ENCODE measurements around the gene TIGD1. TPM values are rescaled to one million over a fixed set of nuclear protein-coding genes. Genes with fewer than 3 reads are reported as not detected.

The TIGD1 gene
- total and polyA plus RNA-seq, 2 experiments from 2014 or later: 7.6 to 9.3 TPM

- no peak within 1 kb of the TSS for H3K27ac Mint-ChIP-seq
- H3K4me3 ChIP-seq: no peak within 1 kb of the TSS
- no peak for DNase-seq (ENCODE audit: low spot score)
Observed at GRCh38 chr2:232519581-232520438, 30.5 kb downstream of the TIGD1 start, which contains the start of gene PRSS56. Gene PRSS56, plus strand, starts transcription at chr2:232520388. Its CDS starts 211 bp downstream, at chr2:232520599.

More at GRCh38 chr2:232519581-232520438, 30.5 kb downstream of the TIGD1 start, which contains the start of gene PRSS56:
- H3K9me3 Mint-ChIP-seq: no peaks in the 10 kb centered on the region
- H3K27ac ChIP-seq (ENCODE audit: low read depth): no peak within 1 kb of the TSS
- H3K27me3 Mint-ChIP-seq (ENCODE audit: insufficient read depth, low read depth, poor library complexity): peaks cover 32% of the 10 kb centered on the region
- H3K79me2 ChIP-seq (replicated peaks; ENCODE audit: insufficient read depth): no peaks in the 10 kb centered on the region
- H3K9me2 ChIP-seq (ENCODE audit: insufficient read depth): no peaks in the 10 kb centered on the region
- H3K4me3 Mint-ChIP-seq: no peak within 1 kb of the TSS
- H3K4me1 Mint-ChIP-seq: peaks cover 21% of the 10 kb centered on the region
- H3K36me3 Mint-ChIP-seq (ENCODE audit: low read depth): no peaks in the 10 kb centered on the region
- H3F3A ChIP-seq (replicated peaks; ENCODE audit: low read depth): 0 out of 2 replicates have a peak, but pooled peaks cover 5% of the 10 kb centered on the region
- peaks cover 39% of the 10 kb centered on the region for H3K27me3 ChIP-seq (ENCODE audit: insufficient read depth)
- H3K4me2 ChIP-seq: no peak within 1 kb of the TSS
- TF ChIP-seq ZNF331 (CRISPR knock-in tag; IDR thresholded peaks at IDR 0.05; ENCODE audit: low read depth) (no peak), EZH2 (IDR thresholded peaks at IDR 0.05; ENCODE audit: low read depth, unreplicated experiment) (no peak), POLR2AphosphoS5 (IDR thresholded peaks at IDR 0.05; ENCODE audit: low read depth) (no peak), ZNF114 (CRISPR knock-in tag; IDR thresholded peaks at IDR 0.05) (no peak), CREB1 (CRISPR knock-in tag; IDR thresholded peaks at IDR 0.05; ENCODE audit: low read depth) (no peak), JUNB (IDR thresholded peaks at IDR 0.05; ENCODE audit: unreplicated experiment) (no peak), NANOG (IDR thresholded peaks at IDR 0.05; ENCODE audit: borderline replicate concordance) (no peak), EZH2phosphoT487 (IDR thresholded peaks at IDR 0.05; ENCODE audit: unreplicated experiment) (no peak), STAT1 (IDR thresholded peaks at IDR 0.05; ENCODE audit: unreplicated experiment) (no peak), ZNF462 (CRISPR knock-in tag; IDR thresholded peaks at IDR 0.05) (no peak)
- TF ChIP-seq, protein P1, sequence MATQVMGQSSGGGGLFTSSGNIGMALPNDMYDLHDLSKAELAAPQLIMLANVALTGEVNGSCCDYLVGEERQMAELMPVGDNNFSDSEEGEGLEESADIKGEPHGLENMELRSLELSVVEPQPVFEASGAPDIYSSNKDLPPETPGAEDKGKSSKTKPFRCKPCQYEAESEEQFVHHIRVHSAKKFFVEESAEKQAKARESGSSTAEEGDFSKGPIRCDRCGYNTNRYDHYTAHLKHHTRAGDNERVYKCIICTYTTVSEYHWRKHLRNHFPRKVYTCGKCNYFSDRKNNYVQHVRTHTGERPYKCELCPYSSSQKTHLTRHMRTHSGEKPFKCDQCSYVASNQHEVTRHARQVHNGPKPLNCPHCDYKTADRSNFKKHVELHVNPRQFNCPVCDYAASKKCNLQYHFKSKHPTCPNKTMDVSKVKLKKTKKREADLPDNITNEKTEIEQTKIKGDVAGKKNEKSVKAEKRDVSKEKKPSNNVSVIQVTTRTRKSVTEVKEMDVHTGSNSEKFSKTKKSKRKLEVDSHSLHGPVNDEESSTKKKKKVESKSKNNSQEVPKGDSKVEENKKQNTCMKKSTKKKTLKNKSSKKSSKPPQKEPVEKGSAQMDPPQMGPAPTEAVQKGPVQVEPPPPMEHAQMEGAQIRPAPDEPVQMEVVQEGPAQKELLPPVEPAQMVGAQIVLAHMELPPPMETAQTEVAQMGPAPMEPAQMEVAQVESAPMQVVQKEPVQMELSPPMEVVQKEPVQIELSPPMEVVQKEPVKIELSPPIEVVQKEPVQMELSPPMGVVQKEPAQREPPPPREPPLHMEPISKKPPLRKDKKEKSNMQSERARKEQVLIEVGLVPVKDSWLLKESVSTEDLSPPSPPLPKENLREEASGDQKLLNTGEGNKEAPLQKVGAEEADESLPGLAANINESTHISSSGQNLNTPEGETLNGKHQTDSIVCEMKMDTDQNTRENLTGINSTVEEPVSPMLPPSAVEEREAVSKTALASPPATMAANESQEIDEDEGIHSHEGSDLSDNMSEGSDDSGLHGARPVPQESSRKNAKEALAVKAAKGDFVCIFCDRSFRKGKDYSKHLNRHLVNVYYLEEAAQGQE (IDR thresholded peaks at IDR 0.05; ENCODE audit: unreplicated experiment): no peak
- TF ChIP-seq, protein P2, sequence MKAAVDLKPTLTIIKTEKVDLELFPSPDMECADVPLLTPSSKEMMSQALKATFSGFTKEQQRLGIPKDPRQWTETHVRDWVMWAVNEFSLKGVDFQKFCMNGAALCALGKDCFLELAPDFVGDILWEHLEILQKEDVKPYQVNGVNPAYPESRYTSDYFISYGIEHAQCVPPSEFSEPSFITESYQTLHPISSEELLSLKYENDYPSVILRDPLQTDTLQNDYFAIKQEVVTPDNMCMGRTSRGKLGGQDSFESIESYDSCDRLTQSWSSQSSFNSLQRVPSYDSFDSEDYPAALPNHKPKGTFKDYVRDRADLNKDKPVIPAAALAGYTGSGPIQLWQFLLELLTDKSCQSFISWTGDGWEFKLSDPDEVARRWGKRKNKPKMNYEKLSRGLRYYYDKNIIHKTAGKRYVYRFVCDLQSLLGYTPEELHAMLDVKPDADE (IDR thresholded peaks at IDR 0.05): no peak
- TF ChIP-seq, protein P3, sequence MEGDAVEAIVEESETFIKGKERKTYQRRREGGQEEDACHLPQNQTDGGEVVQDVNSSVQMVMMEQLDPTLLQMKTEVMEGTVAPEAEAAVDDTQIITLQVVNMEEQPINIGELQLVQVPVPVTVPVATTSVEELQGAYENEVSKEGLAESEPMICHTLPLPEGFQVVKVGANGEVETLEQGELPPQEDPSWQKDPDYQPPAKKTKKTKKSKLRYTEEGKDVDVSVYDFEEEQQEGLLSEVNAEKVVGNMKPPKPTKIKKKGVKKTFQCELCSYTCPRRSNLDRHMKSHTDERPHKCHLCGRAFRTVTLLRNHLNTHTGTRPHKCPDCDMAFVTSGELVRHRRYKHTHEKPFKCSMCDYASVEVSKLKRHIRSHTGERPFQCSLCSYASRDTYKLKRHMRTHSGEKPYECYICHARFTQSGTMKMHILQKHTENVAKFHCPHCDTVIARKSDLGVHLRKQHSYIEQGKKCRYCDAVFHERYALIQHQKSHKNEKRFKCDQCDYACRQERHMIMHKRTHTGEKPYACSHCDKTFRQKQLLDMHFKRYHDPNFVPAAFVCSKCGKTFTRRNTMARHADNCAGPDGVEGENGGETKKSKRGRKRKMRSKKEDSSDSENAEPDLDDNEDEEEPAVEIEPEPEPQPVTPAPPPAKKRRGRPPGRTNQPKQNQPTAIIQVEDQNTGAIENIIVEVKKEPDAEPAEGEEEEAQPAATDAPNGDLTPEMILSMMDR (conservative IDR thresholded peaks at IDR 0.05; ENCODE audit: low read depth in 2 of 2): no peak
- H3K36me3 ChIP-seq (ENCODE audit: insufficient read depth): no peaks in the 10 kb centered on the region
- no peaks in the 10 kb centered on the region; the same call in 1 of the 2 replicates for H3K4me1 ChIP-seq (ENCODE audit: insufficient read depth)
- no peak for ATAC-seq
- no peaks in the 10 kb centered on the region for H4K20me1 ChIP-seq (replicated peaks; ENCODE audit: insufficient read depth)
- no peak within 1 kb of the TSS for H2AFZ ChIP-seq

Measured in GM23338 (cell line).